ENCODE results near the gene SLC16A3.

The SLC16A3 gene

DNA sequence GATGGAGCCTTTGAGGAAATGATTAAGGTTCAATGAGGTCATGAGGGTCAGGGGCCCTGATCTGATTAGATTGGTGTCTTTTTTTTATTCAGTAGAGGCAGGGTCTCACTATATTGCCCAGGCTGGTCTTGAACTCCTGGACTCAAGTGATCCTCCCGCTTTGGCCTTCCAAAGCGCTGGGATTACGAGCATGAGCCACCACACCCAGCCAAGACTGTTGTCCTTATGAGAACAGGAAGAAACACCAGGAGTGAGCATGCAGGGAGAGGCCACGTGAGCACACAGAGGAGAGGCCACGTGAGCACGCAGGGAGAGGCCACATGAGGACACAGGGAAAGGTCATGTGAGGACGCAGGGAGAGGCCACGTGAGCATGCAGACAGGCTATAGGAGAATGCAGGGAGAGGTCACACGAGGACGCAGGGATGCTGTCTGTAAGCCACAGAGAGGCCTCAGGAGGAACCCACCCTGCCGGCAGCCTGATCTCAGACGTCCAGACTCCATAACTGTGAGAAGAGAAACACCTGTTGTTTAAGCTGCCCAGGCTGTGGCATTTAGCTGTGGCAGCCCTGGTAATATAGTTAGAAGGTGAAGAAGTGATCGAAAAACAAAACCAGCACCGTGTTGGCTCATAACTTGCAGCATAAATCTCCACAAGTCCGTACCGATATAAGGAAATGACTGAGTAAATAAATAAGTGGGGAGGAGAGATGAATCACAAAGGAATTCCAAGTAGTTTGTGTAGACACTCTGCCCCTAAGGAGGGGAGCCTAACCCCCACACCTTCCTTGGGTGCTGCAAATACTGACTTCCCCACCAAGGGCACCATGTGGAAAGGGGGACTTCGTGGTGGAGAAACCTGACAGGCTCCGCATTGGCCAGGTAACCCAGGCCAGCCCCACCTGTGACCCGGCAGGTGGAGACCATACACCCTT lies 59.3 kb downstream of the SLC16A3 start:
- DNase-seq, result peak in 1 of 2 experiments; percentile 18

Data from NCI-H2081 (cell line).